Bone marrow (tissue), 2 donors: ENCODE results near the gene CLIC5.

Experiments
- DNase-seq, 2 donors: peaks; one replicate each; lab custom pipeline; 2025; lab: John Stamatoyannopoulos, UW

Gene CLIC5

GRCh38 chr6:46035242-46035641 is 19.6 kb upstream of the CLIC5 start:
- no peak for DNase-seq

DNA sequence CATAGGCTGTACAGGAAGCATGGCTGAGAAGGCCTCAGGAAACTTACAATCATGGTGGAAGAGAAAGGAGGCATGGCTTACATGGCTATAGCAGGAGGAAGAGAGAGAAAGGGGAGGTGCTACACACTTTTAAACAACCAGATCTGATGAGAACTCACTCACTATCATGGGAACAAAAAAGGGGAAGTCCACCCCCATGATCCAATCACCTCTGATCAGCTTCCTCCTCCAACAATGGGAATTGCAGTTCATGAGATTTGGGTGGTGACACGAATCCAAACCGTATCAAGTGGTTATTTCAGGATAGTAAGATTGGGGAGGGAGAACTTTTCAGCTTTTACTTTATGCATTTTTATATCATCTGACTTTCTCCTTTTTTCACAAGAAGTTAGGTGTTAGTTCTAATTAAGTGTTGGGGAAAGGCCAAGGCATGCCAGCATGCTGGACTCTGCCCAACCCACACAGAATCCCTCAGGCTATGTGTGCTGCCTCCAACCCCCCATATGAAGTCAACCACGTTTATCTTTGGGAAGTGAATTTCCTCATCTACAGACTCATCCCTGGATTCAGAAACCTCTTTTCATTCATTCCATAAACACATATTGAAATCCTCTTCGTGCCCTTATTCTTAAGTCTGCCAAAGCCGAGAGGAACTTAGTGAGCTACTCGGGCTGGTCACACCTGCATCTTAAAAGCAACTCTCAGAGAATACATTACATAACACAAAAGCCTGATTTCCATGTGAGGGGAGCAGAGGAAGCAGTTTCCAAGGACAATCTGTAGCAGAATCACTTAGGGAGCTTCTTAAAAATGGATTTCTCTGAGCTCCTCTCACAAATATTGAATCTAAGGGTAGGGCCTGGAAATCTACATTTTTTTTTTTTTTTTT is 16.7 kb upstream of the CLIC5 start:
- DNase-seq: no peak

DNA sequence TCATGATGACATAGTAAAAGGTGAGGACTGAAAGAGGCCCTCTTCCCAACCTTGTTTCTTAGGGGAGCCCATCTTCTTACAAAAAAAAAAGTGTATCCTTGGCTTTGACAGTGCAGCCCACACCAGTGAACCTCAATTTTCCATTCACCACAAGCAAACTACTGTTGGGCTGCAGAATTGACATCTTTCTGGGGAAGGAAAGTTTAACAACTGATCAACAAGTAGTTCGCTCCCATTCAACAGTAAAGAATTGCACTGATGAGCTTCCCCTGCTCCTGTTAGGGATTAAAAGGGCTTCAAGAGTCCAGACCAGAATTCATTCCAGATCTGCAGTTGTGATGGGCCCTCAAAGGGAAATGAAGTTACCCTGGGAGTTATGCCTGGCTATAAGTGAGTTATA is 13.9 kb upstream of the CLIC5 start:
- no peak for DNase-seq

DNA sequence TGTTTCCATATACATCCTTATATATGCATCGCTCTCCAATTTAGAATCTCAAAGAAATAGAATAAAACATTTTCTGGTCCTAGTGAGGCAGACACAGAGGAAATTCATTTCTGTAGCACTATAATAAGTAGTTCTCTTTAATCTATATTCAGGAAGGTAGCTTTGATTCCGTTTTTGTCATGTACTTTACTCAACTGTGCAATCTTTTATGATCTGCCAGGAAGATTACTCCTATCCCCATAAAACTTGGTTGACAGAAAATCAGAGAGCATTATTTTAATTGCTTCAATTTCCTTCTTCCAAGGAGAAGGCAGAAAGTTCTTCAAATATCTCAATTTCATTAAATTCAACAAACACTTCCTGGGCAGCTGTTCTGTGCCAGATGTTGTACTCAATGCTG is 10.6 kb upstream of the CLIC5 start:
- DNase-seq: no peak

GRCh38 chr6:46025573-46025972 is 9.9 kb upstream of the CLIC5 start:
- no peak for DNase-seq

DNA sequence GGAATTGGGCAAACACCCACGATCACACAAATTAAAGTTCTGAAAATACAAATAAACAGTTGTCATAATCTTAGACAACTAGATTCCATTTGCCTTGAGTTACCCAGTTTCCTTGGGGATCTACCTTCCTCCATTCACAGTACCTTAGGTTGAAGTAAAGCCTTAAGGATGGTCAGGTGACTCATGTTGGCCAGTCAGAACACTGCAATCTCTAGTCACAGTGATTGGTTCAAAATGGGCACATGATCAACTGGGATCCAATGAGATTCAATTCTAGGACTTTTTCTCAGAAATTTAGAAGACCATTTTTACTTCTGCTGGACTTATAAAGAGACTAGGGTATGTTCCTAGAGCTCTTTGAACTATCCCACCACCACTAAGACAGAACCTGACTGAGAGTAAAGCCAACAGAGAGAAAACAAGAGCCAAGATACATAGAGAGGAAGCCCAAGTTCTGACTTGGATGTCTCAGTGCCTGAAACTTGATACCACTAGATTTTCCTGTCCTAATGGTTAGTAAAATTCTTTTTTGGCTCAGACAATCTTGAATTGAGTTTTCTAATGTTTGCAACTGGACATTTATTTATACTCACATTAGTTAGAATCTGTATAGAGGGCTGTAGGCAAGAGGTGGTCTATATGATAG is 8.6 kb upstream of the CLIC5 start:
- DNase-seq: no peak

DNA sequence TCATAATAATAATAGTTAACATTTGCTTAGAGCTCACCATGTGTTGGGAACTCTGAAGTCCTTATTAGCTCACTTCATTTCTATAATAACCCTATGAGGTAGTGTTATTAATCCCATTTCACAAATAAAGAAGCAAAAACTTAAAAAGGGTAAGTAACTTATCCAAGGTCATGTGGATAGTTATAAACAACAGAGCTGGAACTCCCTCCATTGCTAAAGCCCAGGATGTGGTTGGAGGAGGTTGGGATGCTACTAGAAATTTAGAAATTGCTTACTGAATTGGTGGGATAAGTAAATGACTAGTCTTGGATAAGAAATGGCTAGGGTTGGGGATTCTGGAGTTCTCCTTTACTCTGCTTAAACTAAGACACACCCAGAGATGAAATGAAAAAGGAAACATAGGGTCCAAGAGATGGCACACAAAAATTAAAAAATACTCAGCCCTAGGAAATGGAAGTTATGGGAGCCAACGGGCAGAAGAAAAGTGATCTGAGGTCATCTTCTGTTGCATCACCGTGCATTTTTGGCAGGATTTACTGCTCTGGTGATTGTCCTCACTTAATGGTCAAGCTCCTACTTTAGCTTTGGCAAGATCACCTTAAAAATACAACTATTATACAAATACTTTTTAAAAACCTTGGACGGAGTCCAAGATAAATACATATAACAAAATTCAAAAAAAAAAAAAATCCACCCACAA is 7.7 kb upstream of the CLIC5 start:
- DNase-seq: no peak

- DNase-seq: no peak
These were observed 6.7 kb upstream of the CLIC5 start for GRCh38 chr6:46022106-46022948.

DNA sequence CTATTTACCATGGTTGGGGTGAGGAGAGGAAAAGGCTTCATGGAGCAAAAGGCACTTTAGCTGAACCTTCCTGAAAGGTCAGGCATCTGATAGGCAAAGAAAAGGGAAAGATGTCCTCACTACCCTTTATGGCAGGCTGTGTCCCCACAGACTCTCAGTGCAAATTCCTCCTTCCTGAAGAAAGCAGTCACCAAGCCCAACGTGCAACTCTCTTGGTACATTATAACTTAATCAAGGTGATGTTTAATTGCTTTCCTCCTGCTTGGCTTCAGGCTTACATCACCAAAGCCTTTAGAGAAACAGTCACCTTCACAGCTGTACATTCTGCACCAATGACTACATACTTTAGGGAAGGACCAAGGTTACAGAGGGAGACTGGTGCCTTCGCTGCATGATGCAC is 2.1 kb upstream of the CLIC5 start:
- DNase-seq: no peak

DNA sequence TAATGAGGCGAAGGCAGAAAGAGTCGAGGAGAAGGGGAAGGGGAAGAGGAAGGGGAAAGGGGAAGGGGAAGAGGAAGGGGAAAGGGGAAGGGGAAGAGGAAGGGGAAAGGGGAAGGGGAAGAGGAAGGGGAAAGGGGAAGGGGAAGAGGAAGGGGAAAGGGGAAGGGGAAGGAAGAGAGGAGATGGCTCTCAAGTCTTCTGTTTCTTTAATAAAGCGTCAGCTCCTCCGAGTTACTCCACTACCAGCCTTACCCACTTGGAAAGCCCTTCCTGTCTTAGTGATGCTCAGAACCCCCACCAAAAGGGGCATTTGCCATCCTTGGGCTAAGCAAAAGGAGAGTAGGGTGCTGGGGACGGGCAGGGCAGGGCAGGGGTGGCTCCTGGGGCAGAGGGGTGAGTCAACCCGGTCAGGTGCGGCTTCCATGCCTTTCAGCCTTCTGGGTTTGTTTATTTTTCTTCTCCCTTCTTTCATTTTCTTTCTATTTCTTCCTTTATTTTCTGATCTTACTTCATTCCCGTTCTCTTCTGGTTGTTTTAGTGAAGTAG is 476 bp upstream of the CLIC5 start:
- no peak for DNase-seq

DNA sequence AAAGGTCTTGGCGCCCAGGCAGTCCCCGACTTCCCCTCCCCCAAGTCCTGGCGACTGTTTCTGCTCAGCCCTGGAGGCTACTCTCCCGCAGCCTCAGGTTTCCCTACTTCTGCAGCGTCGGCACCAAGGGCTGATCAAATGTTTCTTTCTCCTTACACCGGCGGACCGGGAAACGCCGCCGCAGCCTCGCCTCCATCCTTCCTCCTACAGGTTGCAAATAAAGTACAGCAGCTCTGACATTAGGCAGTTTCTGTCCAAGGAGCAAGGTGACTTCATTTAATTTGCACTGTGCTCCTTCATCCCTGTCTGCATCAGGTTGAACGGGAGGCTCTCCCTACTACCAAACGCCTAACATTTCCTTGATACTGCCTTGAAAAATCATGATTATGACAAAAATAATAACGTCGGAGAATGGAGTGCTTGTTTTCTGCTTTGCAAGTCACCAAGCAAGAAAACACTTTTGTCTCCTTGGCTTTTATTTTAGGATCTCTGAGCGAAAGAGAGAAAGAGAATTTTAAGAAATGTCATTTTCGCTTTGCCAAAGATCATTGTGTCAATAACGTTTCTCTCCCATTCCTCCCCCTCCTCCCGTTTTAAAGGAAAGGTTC is 1.0 kb downstream of the CLIC5 start:
- no peak for DNase-seq

- DNase-seq: no peak
These were observed 1.6 kb downstream of the CLIC5 start for GRCh38 chr6:46014046-46014445.

- no peak for DNase-seq
These were observed 2.0 kb downstream of the CLIC5 start for GRCh38 chr6:46013639-46014038.

GRCh38 chr6:46012834-46013233 is 2.8 kb downstream of the CLIC5 start:
- DNase-seq: no peak

DNA sequence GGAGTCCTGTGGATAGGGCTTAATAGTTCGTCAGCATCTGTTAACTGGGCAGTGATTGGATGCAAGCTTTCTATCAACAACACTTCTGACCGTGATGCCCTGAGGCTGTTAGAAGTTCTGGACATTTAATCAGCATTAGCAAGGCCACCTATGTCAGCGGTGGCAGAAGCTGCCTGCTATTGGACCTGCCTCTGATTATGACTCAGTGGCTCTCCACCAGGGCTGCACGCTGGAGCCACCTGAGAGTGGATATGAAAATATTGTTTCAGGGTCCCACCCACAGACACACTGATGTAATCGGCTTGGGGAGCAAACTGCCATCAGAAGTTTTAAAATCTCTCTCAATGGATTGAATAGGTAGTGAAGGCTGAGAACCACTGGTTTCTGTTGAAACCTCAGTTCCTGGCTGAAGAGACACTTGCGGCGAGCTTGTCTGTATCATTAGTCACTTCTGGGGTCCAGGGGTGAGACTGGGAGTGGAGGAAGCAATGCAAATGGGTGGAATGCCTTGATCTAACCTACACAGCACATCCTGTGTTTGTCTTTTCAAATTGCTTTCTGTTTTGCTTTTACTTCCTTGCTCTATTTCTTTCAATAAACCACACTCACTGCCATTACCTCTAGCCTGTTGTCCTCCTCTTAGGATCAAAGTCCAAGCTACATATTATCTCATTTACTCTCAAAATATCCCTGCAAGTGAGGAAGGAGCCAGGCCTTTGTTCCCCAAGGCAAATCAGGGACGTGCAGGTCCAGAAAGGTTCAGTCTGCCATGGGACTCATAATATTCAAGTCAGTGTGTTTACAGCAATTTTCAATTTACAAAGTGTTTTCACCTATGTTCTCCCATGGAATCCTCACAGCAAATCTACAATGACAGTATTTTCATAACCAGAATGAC is 4.2 kb downstream of the CLIC5 start:
- DNase-seq: no peak

DNA sequence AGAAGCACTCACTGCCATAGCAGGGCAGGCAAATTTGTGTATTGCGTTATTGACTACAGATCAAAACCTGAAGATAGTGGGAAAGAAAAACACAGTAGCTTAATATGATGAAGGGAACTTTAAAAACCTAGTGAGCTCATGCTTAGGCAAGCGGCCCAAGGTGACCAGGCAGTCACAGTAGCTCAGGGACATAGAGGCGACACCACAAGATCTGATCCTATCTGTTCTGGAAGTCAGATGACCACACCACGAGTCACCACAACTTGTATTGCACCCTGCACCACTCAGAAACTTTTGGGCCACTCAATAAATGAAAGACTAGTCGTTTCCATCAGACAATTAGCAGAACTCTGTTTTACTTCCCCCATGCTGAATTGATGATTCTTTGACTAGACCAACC is 4.9 kb downstream of the CLIC5 start:
- DNase-seq: no peak

DNA sequence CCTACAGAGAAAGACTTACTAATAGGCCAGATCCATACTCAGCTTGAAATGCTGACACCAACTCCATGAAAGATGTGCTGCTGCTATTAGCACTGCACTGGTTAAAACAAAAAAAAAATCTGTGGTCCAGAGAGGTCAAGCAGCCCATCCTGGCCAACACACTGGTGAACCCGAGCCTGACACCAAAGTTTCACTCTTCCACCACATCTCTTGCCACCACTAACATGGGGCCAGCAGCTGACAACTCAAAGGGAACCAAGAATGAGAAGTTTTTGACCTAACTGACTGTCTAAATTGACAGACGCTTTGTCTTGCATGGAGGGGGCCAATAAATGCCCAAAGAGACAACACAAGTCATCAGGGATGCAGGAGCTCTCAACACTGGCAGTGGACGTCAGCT is 5.4 kb downstream of the CLIC5 start:
- no peak for DNase-seq

DNA sequence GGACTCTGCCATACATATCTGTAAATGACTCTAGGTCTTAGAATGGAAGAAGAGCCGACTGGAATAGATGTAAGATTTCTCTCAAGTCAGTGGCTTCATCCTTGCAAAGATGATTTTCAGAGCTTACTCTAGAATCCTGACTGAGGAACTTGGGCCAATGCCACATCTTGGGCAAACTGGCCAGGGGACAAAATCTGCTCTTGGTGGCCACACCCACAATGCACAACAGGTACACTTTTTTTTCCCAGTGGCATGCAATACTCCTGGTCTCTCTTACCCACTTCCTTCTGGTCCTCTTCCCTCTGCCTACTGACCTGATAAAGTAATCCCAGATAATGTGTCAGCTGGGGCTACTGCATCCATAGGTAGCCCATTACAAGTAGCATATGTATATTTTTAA is 13.4 kb downstream of the CLIC5 start:
- DNase-seq: no peak

GRCh38 chr6:46000905-46001304 is 14.8 kb downstream of the CLIC5 start:
- DNase-seq: no peak

GRCh38 chr6:45998524-45998923 is 17.1 kb downstream of the CLIC5 start:
- DNase-seq: no peak
